GM18499 (cell line): ENCODE results near the gene ENSA.
"Not testable (repeated sequence)": the region's sequence is repeated elsewhere in the genome, so short reads cannot be mapped to it uniquely, and the experiment has no call there.

ENCODE experiments used
- ATAC-seq: cut with Tn5 transposase; IDR thresholded peaks from one replicate; pipeline ENCODE4 v1.9.1; 2021; ENCODE audit warnings: moderate number of reproducible peaks; ENCODE audit not compliant: insufficient read depth, unreplicated experiment

The ENSA gene

GRCh38 chr1:150622303-150622975 is 7.0 kb downstream of the ENSA start:
- no peak for ATAC-seq

- no peak for ATAC-seq
These were observed 7.7 kb downstream of the ENSA start for GRCh38 chr1:150621497-150622302.

GRCh38 chr1:150620919-150621318 is 8.5 kb downstream of the ENSA start:
- no peak for ATAC-seq

- ATAC-seq: no peak
These were observed 9.6 kb downstream of the ENSA start for GRCh38 chr1:150619576-150620509.

GRCh38 chr1:150615346-150616201 is 13.8 kb downstream of the ENSA start:
- ATAC-seq: no peak

GRCh38 chr1:150613061-150613920 is 16.1 kb downstream of the ENSA start:
- ATAC-seq: no peak

GRCh38 chr1:150612014-150612345 is 17.4 kb downstream of the ENSA start:
- ATAC-seq: no peak

- no peak for ATAC-seq
These were observed 18.8 kb downstream of the ENSA start for GRCh38 chr1:150610576-150610975.

GRCh38 chr1:150609732-150610131 is 19.7 kb downstream of the ENSA start:
- no peak for ATAC-seq

- ATAC-seq: no peak
These were observed 22.8 kb downstream of the ENSA start for GRCh38 chr1:150606463-150607142.

- not testable (repeated sequence) for ATAC-seq
These were observed 24.0 kb downstream of the ENSA start for GRCh38 chr1:150605451-150605731.

- no peak for ATAC-seq
These were observed 25.2 kb downstream of the ENSA start for GRCh38 chr1:150604226-150604588.

GRCh38 chr1:150603711-150604110 is 25.7 kb downstream of the ENSA start:
- no peak for ATAC-seq

- ATAC-seq: not testable (repeated sequence)
These were observed 27.0 kb downstream of the ENSA start for GRCh38 chr1:150602372-150602771.

GRCh38 chr1:150601540-150601939 is 27.9 kb downstream of the ENSA start:
- no peak for ATAC-seq

GRCh38 chr1:150598346-150598745 is 31.1 kb downstream of the ENSA start:
- ATAC-seq: not testable (repeated sequence)

- ATAC-seq: no peak
These were observed 32.4 kb downstream of the ENSA start for GRCh38 chr1:150596976-150597375.

GRCh38 chr1:150596095-150596892 is 33.1 kb downstream of the ENSA start:
- no peak for ATAC-seq
